ENCODE results near the gene MOXD1.

Gene MOXD1

GRCh38 chr6:132251711-132252110 is 149.6 kb downstream of the MOXD1 start:
- no peak for DNase-seq
- intact Hi-C loops (cut with DNase I) = no loop called here

DNA sequence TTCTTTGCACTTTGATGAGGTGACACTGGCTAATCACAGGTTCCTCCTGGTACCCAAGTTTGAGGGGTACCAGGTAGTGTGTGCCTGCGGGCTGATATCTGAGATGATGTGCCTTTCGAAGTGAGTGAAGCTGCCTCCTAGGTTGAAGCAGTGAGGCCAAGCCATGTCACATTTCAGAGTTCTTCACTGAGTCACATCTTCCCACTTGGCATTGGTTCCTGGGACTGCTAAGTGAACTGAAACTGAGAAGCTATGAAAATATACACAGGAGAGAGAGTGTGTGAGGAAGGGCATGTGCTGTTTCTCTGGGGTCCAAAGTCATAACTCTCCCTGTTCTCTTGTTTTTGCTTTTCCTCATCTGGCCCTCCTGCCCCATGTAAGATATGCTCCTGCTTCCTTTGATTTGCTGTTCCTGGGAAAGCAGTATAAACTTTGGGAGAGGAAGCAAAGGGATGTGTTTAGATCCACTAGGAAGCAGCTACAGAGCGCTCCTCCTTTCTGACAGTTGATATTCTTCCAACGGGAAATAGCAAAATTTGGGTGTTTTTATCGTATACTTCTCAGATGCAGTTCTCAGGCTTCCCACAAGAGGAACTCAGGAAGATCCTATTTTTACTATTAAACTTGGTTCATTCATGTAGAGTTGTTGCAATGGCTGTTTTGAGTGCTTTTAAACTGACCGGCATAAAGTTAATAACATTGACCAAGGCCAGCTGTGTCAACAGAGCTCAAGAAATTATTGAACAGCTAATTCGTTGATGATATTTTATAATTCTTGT is 153.7 kb downstream of the MOXD1 start:
- no peak for DNase-seq
- intact Hi-C loops (cut with DNase I) = no loop called here

GRCh38 chr6:132246632-132247270 is 154.5 kb downstream of the MOXD1 start:
- no peak for DNase-seq
- intact Hi-C loops (cut with DNase I) = no loop called here

- intact Hi-C loops (cut with DNase I) = no loop called here
- DNase-seq = no peak
Measured at GRCh38 chr6:132246120-132246617, 155.1 kb downstream of the MOXD1 start.

Measured in posterior cingulate gyrus (tissue), 11 donors.